HEK293 (cell line): Measurements from ENCODE around the gene UST.

ENCODE experiments used
- CTCF ChIP-seq: fragments of 450-650 bp; formaldehyde crosslinking; IDR thresholded peaks from 2 replicates; pipeline ENCODE4 v1.5.1; 2016; ENCODE audit warnings: missing biosample characterization, missing genetic modification characterization
- ZBTB7A ChIP-seq: fragments of 450-650 bp; formaldehyde crosslinking; IDR thresholded peaks from 2 replicates; pipeline ENCODE4 v1.5.1; 2016; ENCODE audit warnings: low read depth, missing biosample characterization, missing genetic modification characterization

- TF ChIP-seq CTCF (tag by site-specific recombination) = no peak
- no peak for TF ChIP-seq ZBTB7A (tag by site-specific recombination)
Observed at GRCh38 chr6:148848915-148849314, 102.1 kb downstream of the UST start.
